HEK293T (cell line): ENCODE data around the gene TMEM132D.

Source experiments
- CTCF ChIA-PET: fragments of 350-600 bp; formaldehyde crosslinking; extraction: SDS; loops from one replicate; lab custom pipeline; 2021; ENCODE audit warnings: antibody characterized with exemption, inconsistent platforms; lab: Yijun Ruan, JAX
- POLR2A ChIA-PET: fragments of 350-600 bp; formaldehyde crosslinking; extraction: SDS; loops from one replicate; lab custom pipeline; 2020; ENCODE audit warnings: antibody characterized with exemption, inconsistent platforms; lab: Yijun Ruan, JAX
- DNase-seq: peaks from one replicate; pipeline ENCODE4 v3.0.0; 2012; ENCODE audit warnings: mixed read lengths; ENCODE audit errors: extremely low spot score
- ARNT ChIP-seq: fragments of 450-650 bp; IDR thresholded peaks from 2 replicates; pipeline ENCODE4 v1.6.1; 2017; ENCODE audit warnings: mild to moderate bottlenecking
- BHLHE40 ChIP-seq: fragments of 450-650 bp; IDR thresholded peaks from 2 replicates; pipeline ENCODE4 v1.6.1; 2016; ENCODE audit warnings: mild to moderate bottlenecking, moderate library complexity, borderline replicate concordance
- CTBP1 ChIP-seq: fragments of 450-650 bp; IDR thresholded peaks from 2 replicates; pipeline ENCODE4 v1.6.1; 2016; ENCODE audit warnings: borderline replicate concordance
- ELF4 ChIP-seq: fragments of 450-650 bp; IDR thresholded peaks from 2 replicates; pipeline ENCODE4 v1.6.1; 2017; ENCODE audit warnings: antibody characterized with exemption
- FOXA1 ChIP-seq: fragments of 450-650 bp; IDR thresholded peaks from 2 replicates; pipeline ENCODE4 v1.6.1; 2016; ENCODE audit warnings: mild to moderate bottlenecking
- FOXK2 ChIP-seq: fragments of 450-650 bp; IDR thresholded peaks from 2 replicates; pipeline ENCODE4 v1.6.1; 2016; ENCODE audit warnings: mild to moderate bottlenecking
- FOXM1 ChIP-seq: fragments of 450-650 bp; IDR thresholded peaks from 2 replicates; pipeline ENCODE4 v1.6.1; 2017; ENCODE audit warnings: mild to moderate bottlenecking, borderline replicate concordance
- HDGF ChIP-seq: fragments of 450-650 bp; IDR thresholded peaks from 2 replicates; pipeline ENCODE4 v1.6.1; 2017; ENCODE audit warnings: antibody characterized with exemption, borderline replicate concordance
- L3MBTL2 ChIP-seq: fragments of 450-650 bp; conservative IDR thresholded peaks from 2 replicates; pipeline ENCODE4 v1.6.1; 2016; ENCODE audit warnings: mild to moderate bottlenecking
- LEF1 ChIP-seq: fragments of 450-650 bp; IDR thresholded peaks from 2 replicates; pipeline ENCODE4 v1.6.1; 2017; ENCODE audit warnings: mild to moderate bottlenecking, borderline replicate concordance
- NFRKB ChIP-seq: fragments of 450-650 bp; IDR thresholded peaks from 2 replicates; pipeline ENCODE4 v1.6.1; 2016; ENCODE audit warnings: mild to moderate bottlenecking, moderate library complexity
- PKNOX1 ChIP-seq: fragments of 450-650 bp; IDR thresholded peaks from 2 replicates; pipeline ENCODE4 v1.6.1; 2016
- SP1 ChIP-seq: fragments of 450-650 bp; IDR thresholded peaks from 2 replicates; pipeline ENCODE4 v1.6.1; 2017
- SUZ12 ChIP-seq: fragments of 450-650 bp; IDR thresholded peaks from 2 replicates; pipeline ENCODE4 v1.6.1; 2016; ENCODE audit warnings: mild to moderate bottlenecking
- TARDBP ChIP-seq: fragments of 450-650 bp; IDR thresholded peaks from 2 replicates; pipeline ENCODE4 v1.6.1; 2016
- ZNF384 ChIP-seq: fragments of 450-650 bp; IDR thresholded peaks from 2 replicates; pipeline ENCODE4 v1.6.1; 2016

Gene TMEM132D

GRCh38 chr12:129727100-129727499, 176.7 kb downstream of the TMEM132D start:
- POLR2A ChIA-PET = no interaction called here
- no peak for DNase-seq
- CTCF ChIA-PET = no interaction called here
- TF ChIP-seq SUZ12 = no peak

- no peak for DNase-seq
- CTCF ChIA-PET = no interaction called here
- POLR2A ChIA-PET = no interaction called here
- TF ChIP-seq FOXK2 = no peak
- TF ChIP-seq TARDBP = no peak
These were observed 180.6 kb downstream of the TMEM132D start for GRCh38 chr12:129723260-129723659.

GRCh38 chr12:129720618-129721017, 183.2 kb downstream of the TMEM132D start:
- CTCF ChIA-PET = no interaction called here
- no peak for DNase-seq
- no peak for TF ChIP-seq BHLHE40
- TF ChIP-seq ELF4 = no peak
- no peak for TF ChIP-seq SP1
- no peak for TF ChIP-seq HDGF
- no peak for TF ChIP-seq LEF1
- TF ChIP-seq TARDBP = no peak
- TF ChIP-seq CTBP1 = no peak
- TF ChIP-seq FOXA1 = no peak
- no peak for TF ChIP-seq L3MBTL2
- no peak for TF ChIP-seq PKNOX1
- no peak for TF ChIP-seq ARNT
- no peak for TF ChIP-seq SUZ12
- TF ChIP-seq FOXM1 = no peak
- POLR2A ChIA-PET = no interaction called here

- TF ChIP-seq SP1 = no peak
- TF ChIP-seq ARNT = no peak
- no peak for TF ChIP-seq LEF1
- TF ChIP-seq ELF4 = no peak
- TF ChIP-seq SUZ12 = no peak
- no peak for TF ChIP-seq ZNF384
- TF ChIP-seq NFRKB = no peak
- TF ChIP-seq PKNOX1 = no peak
- TF ChIP-seq HDGF = no peak
- TF ChIP-seq FOXM1 = no peak
- no peak for TF ChIP-seq BHLHE40
- TF ChIP-seq FOXK2 = no peak
- CTCF ChIA-PET = no interaction called here
- POLR2A ChIA-PET = no interaction called here
- no peak for DNase-seq
These were observed 184.4 kb downstream of the TMEM132D start for GRCh38 chr12:129719416-129719815.

- ChIA-PET POLR2A (no interaction called here), CTCF (no interaction called here)
- no peak for TF ChIP-seq FOXK2
- TF ChIP-seq ZNF384 = no peak
- TF ChIP-seq ARNT = no peak
- TF ChIP-seq ELF4 = no peak
- TF ChIP-seq NFRKB = no peak
- no peak for TF ChIP-seq PKNOX1
- no peak for TF ChIP-seq SP1
- no peak for TF ChIP-seq HDGF
- no peak for TF ChIP-seq FOXA1
- no peak for TF ChIP-seq BHLHE40
- TF ChIP-seq FOXM1 = no peak
- TF ChIP-seq L3MBTL2 = no peak
- no peak for TF ChIP-seq SUZ12
- no peak for TF ChIP-seq LEF1
- DNase-seq = no peak
These were observed 186.4 kb downstream of the TMEM132D start for GRCh38 chr12:129717438-129717837.

GRCh38 chr12:129716825-129717224, 187.0 kb downstream of the TMEM132D start:
- CTCF ChIA-PET = no interaction called here
- POLR2A ChIA-PET = no interaction called here
- TF ChIP-seq TARDBP = no peak
- TF ChIP-seq SP1 = no peak
- no peak for TF ChIP-seq CTBP1
- no peak for TF ChIP-seq ELF4
- TF ChIP-seq FOXM1 = no peak
- TF ChIP-seq NFRKB = no peak
- TF ChIP-seq BHLHE40 = no peak
- TF ChIP-seq ARNT = no peak
- TF ChIP-seq SUZ12 = no peak
- TF ChIP-seq LEF1 = no peak
- TF ChIP-seq FOXA1 = no peak
- TF ChIP-seq FOXK2 = no peak
- TF ChIP-seq PKNOX1 = no peak
- no peak for TF ChIP-seq L3MBTL2
- TF ChIP-seq ZNF384 = no peak
- TF ChIP-seq HDGF = no peak
- DNase-seq = no peak
